GM18505 (cell line): Measurements from ENCODE around the gene OR2T3.
"Not testable (repeated sequence)": the region's sequence is repeated elsewhere in the genome, so short reads cannot be mapped to it uniquely, and the experiment has no call there.

Experiments
- ATAC-seq: cut with Tn5 transposase; IDR thresholded peaks from one replicate; pipeline ENCODE4 v1.9.1; 2021; ENCODE audit not compliant: unreplicated experiment
- POLR2A ChIP-seq: IDR thresholded peaks from 4 replicates; pipeline ENCODE4 v1.6.1; 2011; ENCODE audit warnings: borderline replicate concordance; ENCODE audit not compliant: insufficient read depth, insufficient read length; ENCODE audit errors: extremely low read depth

The OR2T3 gene

DNA sequence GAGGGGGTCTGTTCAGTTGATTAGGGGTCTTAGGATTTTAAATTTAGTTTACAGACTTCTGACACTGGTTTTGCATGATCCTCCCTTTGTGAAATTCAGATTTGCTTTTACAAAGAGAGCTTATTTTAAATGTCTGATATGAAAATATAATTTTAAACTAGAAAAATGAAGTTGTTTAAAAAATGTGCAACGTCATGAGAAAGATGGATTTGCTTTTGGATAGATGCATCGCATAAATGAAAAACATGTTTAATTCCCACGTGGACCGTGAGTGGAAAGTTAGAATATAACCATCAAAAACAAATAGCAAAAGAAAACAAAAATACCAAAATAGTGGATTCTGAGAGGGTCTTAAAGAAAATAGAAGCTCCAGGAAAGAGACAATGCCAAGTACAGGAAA is 2.0 kb upstream of the OR2T3 start:
- ATAC-seq: no peak
- TF ChIP-seq POLR2A: no peak

DNA sequence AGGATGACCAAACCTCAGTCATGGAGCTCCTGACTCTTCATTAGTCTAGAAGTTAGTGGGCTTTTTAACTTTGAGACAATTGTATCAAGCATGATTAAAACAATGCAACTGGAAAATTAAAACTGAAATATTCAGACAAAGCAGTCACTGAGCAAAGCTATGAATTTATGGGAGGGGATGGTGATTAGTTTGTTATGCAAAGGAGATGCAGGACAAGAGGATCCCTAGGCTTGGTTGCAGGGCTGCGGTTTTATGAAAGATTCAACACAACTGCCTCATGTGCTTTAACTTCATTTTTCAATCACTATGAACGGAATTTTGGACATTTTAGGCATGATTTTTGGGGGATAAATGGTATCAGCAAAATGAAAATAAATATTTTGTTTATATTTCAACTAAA is 1.0 kb upstream of the OR2T3 start:
- not testable (repeated sequence) for ATAC-seq

DNA sequence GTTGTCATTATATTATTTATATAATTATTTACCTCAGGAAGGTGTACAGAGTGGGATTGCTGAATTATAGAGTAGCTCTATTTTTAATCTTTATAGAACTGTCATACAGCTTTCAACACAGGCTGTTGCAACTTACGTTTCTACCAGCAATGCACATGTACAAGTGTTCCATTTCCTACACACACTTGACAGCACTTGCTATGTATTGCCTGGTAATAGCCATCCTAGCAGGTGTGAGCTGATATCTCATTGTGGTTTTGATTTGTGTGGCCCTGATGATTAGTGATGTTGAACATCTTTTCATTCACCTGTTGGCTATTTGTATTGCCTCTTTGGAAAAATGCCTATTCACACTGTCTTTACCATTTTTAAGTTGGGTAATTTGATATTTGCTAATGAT is 2.5 kb downstream of the OR2T3 start:
- peak; percentile 85 for ATAC-seq

DNA sequence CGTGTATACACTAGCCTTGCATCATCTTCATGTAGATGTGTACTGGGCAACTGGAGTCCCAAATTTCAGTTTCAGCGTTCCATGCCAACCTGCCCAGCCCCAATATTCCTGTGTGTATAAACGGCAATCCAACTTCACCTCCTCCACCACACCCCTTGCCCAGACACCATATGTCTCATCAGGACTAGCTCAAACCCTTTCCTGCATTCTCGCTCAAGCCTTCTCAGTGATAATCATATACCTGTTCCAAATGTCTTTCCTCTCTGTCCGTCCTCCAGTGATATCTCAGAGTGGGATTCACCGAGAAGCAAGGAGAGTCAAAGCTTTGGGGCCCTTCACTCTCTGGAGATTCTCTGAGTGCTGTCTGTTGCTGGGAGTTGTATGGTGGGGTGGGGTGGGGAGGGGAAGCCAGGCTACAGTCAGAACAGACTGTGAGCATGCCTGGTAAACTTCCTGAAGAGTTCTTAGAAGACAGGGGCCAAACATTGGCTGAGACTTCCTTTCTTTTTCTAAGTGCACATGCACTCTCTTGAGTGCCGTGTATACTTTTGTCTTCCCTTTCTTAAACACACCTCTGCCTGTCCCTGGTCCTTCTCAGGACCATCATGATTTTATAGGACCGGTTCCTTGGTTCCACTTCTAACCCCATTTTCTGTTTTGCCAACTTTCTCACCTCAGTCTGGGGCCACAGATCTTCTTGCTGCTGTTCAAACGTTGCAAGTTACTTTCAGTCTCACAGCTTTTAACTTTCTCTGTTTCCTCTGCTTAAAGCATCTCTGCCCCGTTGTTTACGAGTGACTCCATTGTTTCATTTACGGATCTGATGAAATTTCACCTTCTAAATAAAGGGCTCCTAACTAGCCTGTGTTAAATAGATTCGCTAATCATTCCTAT is 8.8 kb downstream of the OR2T3 start:
- peak; percentile 74 for ATAC-seq

GRCh38 chr1:248488289-248488688 is 15.1 kb downstream of the OR2T3 start, which contains the start of gene OR2T5:
OR2T5 (plus strand) TSS chr1:248488589; CDS start chr1:248488589, 0 bp downstream.
- ATAC-seq: not testable (repeated sequence)

DNA sequence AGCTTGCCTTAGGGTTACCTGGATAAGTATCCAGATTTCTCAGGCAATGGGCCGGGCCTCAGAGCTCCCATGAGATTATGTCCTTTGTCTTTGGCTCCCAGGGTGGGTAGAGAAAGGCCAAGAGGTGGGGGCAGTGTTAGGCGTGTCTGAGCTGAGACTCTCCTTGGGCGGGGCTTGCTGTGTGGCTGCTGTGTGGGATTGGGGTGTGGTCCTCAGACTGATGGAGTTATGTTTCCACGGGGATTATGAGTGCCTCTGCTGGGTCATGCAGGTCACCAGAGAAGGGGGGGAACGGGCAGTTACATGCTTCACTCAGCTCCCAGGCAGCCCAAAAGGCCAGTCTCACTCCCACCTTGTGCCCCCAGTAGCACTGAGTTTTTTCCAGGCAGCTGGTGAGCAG is 23.5 kb downstream of the OR2T3 start:
- ATAC-seq: not testable (repeated sequence)

GRCh38 chr1:248500305-248501035 is 27.3 kb downstream of the OR2T3 start:
- not testable (repeated sequence) for ATAC-seq

DNA sequence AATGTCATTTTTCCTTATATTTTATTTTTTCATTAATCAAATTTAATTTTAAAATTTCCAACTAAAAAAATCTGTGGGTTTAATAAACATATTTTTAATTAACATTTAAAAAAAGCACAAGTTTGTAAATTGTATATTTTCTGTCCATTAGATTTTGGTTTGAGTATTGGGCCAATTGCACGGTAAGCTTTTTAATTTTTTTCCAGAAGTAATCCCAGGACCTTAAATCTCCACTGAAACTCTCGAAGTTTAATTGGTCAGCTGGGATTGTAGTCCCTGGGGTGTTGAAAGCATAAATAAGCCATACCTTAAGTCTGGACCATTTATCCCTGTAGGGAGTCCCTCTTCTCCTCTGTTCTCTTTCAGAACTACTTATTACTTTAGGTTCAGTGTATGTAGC is 34.6 kb downstream of the OR2T3 start, which contains the start of gene OR2G6:
TSS of gene OR2G6 (plus strand) at position 301 of the 400 bp plus-strand sequence. CDS start 13,574 bp downstream, outside the sequence.
- not testable (repeated sequence) for ATAC-seq

DNA sequence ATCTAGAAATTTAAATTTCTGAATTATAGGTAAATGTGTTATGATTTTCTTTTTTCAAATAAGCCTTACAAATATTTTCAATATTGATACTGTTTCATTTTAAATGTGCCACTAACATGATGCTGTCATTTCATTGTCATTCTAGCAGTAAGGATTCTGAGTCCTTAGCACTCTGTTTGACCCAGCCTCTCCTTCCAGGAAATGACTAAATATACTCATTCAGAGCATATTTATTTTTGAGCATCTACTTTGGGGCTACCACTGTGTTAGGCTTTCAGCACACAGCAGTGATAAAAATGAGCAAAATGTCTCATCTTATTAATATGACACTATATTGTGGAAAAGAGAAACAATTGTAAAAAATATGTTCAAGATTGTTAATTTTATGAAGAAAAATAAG is 37.1 kb downstream of the OR2T3 start:
- ATAC-seq: not testable (repeated sequence)

- no peak for TF ChIP-seq POLR2A
- ATAC-seq: no peak
Measured at GRCh38 chr1:248521856-248522255, 48.7 kb downstream of the OR2T3 start.
